Tibial nerve (tissue), 4 donors: ENCODE results near the gene ATP8B1. TPM values are rescaled to one million over a fixed set of nuclear protein-coding genes. Genes with fewer than 3 reads are reported as not detected.
"Not testable (repeated sequence)": the region's sequence is repeated elsewhere in the genome, so short reads cannot be mapped to it uniquely, and the experiment has no call there.

Source experiments
- DNase-seq, 2 donors: peaks; one replicate each; pipeline ENCODE4 v3.0.0-alpha.2; 2019; ENCODE audit warnings: low spot score in 2 of 2
- H3K27ac ChIP-seq, 4 donors: fragments of 200-600 bp; sonication (generic) in 3 of 4; one replicate each; pipeline ENCODE4 v1.5.1; 2017 to 2019; ENCODE audit warnings: mild to moderate bottlenecking in 1 of 4
- H3K27me3 ChIP-seq, 2 donors: fragments of 200-600 bp; sonication (generic) in 1 of 2; one replicate each; pipeline versions ENCODE4 v1.5.1 to v1.6.0; 2017 to 2019
- H3K36me3 ChIP-seq, 3 donors: fragments of 200-600 bp; sonication (generic); one replicate each; pipeline ENCODE4 v1.5.1; 2018 to 2019
- H3K4me1 ChIP-seq, 4 donors: fragments of 200-600 bp; sonication (generic) in 3 of 4; one replicate each; pipeline ENCODE4 v1.5.1; 2017 to 2019
- H3K4me3 ChIP-seq, 4 donors: fragments of 200-600 bp; sonication (generic) in 3 of 4; one replicate each; pipeline ENCODE4 v1.5.1; 2017 to 2019; ENCODE audit warnings: mild to moderate bottlenecking in 1 of 4, moderate library complexity in 1 of 4
- H3K9me3 ChIP-seq, 4 donors: fragments of 200-600 bp; sonication (generic) in 3 of 4; one replicate each; pipeline ENCODE4 v1.5.1; 2017 to 2019
- EP300 ChIP-seq, 2 donors: sonication (generic); formaldehyde crosslinking; IDR thresholded peaks; one replicate each; pipeline ENCODE4 v1.6.1; 2017; ENCODE audit warnings: antibody characterized with exemption in 2 of 2, mild to moderate bottlenecking in 1 of 2
- POLR2A ChIP-seq, 2 donors: fragments of 450-650 bp; IDR thresholded peaks; one replicate each; pipeline ENCODE4 v1.6.1; 2017; ENCODE audit warnings: antibody characterized with exemption in 2 of 2, mild to moderate bottlenecking in 2 of 2, moderate library complexity in 2 of 2
- WGBS, 2 donors: methylation state at CpG; one replicate each; pipeline ENCODE4 v1.1.5; 2018; 5-methylcytosine and 5-hydroxymethylcytosine counted together
- total RNA-seq, 4 donors: library from RNA; depleted of rRNA; stranded (reverse); fragments of >200 nt; gene quantifications; one replicate each; pipeline ENCODE4 v1.1.0, GENCODE V29; 2016
- TF ChIP-seq, protein P1 (sequence below), 5 experiments: fragments of 200-600 bp in 3 of 5; fragments of 450-650 bp in 2 of 5; sonication (generic) in 3 of 5; IDR thresholded peaks; one replicate each; pipeline ENCODE4 v1.5.1; 2016 to 2019; ENCODE audit warnings: antibody characterized with exemption in 5 of 5, mild to moderate bottlenecking in 3 of 5, moderate library complexity in 2 of 5

The ATP8B1 gene
- total RNA-seq, 4 donors from 2014 or later = 8.0 to 25.8 (median 12.4) TPM

DNA sequence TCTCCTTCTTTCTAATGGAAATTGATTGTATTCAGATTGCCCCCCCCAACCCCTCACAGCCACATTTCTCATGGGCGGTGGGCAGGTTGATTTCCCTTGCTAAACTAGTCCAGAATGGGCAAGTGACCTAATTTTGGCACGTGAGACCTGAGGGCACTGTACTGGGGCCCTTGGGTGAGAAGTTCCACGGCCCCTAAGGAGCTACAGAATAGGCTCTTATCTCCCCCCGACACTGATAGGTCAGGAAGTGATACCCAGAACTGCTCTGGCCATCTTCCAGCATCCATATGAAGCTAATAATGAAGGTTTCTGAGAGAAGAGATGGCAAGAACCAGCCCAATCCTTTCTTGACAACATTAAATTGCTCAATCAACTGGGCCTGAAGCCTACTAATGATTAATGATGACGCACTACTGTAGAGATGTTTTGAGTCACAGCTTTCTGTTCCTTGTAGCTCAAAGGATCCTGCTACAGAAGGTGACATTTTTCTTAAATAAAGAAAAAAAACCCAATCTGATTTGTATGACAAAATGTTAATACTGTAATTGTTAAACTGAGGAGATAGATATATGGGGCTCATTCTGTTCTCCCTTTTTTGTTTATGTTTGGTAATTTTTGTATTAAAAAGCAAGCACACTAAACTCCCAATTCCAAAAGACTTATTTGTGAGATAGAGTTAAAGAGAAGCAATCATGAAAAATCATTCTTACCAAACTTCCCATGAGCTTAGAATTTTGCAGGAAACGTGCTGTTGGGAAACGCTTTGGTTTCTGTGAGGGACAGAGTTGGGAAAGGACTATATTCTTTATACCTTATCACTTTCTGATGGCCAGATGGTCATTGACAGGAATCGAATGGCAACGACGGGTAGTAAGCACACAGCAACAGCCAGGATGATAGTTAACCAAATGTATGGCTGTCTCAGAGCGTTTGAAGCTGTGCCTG, 153.3 kb downstream of the ATP8B1 start:
- no peaks in the 10 kb centered on the region for H3K9me3 ChIP-seq
- peak in 1 of 2 donors; percentile 69 for DNase-seq
- peak overlapping the region in 2 of 4 donors; percentile 40 to 51 for H3K27ac ChIP-seq
- no peaks in the 10 kb centered on the region for H3K27me3 ChIP-seq
- no peak overlapping the region for H3K4me3 ChIP-seq
- WGBS, 2 donors = 80 to 82% methylated on average over 11 of the region's 11 CpGs
- H3K36me3 ChIP-seq = peaks cover 0 to 20% (median 0%) of the 10 kb centered on the region in 3 donors
- peaks cover 0 to 3% (median 0%) of the 10 kb centered on the region in 4 donors for H3K4me1 ChIP-seq
- peak in 1 of 2 donors; percentile 34 for TF ChIP-seq EP300 (IDR thresholded peaks at IDR 0.05)
- TF ChIP-seq, protein P1, sequence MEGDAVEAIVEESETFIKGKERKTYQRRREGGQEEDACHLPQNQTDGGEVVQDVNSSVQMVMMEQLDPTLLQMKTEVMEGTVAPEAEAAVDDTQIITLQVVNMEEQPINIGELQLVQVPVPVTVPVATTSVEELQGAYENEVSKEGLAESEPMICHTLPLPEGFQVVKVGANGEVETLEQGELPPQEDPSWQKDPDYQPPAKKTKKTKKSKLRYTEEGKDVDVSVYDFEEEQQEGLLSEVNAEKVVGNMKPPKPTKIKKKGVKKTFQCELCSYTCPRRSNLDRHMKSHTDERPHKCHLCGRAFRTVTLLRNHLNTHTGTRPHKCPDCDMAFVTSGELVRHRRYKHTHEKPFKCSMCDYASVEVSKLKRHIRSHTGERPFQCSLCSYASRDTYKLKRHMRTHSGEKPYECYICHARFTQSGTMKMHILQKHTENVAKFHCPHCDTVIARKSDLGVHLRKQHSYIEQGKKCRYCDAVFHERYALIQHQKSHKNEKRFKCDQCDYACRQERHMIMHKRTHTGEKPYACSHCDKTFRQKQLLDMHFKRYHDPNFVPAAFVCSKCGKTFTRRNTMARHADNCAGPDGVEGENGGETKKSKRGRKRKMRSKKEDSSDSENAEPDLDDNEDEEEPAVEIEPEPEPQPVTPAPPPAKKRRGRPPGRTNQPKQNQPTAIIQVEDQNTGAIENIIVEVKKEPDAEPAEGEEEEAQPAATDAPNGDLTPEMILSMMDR (IDR thresholded peaks at IDR 0.05) = no peak

DNA sequence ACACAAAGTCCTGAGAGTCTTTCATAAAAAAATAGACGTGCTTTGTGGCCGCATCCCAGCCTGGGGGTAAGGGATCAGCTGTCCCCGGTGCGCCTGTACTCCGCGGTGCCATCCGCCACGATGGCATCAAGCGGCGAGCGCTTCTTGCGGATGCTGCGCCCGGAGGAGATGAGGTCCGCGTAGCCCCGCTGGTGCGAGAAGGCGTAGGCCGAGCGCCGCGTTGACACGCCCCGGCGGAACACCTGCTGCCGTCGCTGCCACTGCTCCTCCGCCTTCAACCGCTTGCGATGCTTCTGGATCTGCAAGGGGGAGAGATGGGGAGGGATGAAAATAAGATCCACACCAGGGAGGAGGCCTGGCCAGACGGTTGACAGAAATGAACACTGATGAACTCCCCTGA, 154.7 kb downstream of the ATP8B1 start:
- H3K4me1 ChIP-seq = peaks cover 0 to 3% (median 0%) of the 10 kb centered on the region in 4 donors
- no peaks in the 10 kb centered on the region for H3K9me3 ChIP-seq
- H3K27me3 ChIP-seq = no peaks in the 10 kb centered on the region
- no peak overlapping the region for H3K4me3 ChIP-seq
- no peak for TF ChIP-seq EP300 (IDR thresholded peaks at IDR 0.05)
- no peak for TF ChIP-seq POLR2A (IDR thresholded peaks at IDR 0.05)
- TF ChIP-seq, protein P1 (IDR thresholded peaks at IDR 0.05) = no peak
- H3K36me3 ChIP-seq = peaks cover 0 to 25% (median 0%) of the 10 kb centered on the region in 3 donors
- no peak for DNase-seq
- no peak overlapping the region for H3K27ac ChIP-seq
- WGBS, 2 donors = 79 to 87% methylated on average over 32 of the region's 32 CpGs

DNA sequence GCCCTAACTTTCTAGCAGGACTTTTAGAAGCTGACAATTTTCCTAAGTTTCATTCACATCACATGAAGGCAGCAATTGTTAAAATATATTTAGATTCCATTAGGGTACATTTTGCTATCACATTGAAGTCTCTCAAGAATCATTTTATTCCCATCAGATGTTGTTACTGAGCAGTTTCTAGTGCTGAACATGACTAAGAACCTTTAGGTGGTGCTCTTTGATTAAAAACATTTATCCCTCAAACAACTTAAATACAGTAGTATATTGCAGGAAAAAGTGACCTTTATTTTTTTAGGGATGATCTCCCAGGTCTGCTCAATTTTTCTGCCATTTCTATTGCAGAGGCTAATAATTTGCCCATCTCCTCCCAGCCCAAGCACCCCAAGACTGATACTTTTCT, 158.6 kb downstream of the ATP8B1 start:
- TF ChIP-seq POLR2A (IDR thresholded peaks at IDR 0.05) = no peak
- TF ChIP-seq, protein P1 (IDR thresholded peaks at IDR 0.05) = no peak
- TF ChIP-seq EP300 (IDR thresholded peaks at IDR 0.05) = no peak
- H3K27me3 ChIP-seq = no peaks in the 10 kb centered on the region
- H3K4me1 ChIP-seq = peaks cover 0 to 3% (median 0%) of the 10 kb centered on the region in 4 donors
- no peak overlapping the region for H3K27ac ChIP-seq
- H3K4me3 ChIP-seq = no peak overlapping the region
- no peak for DNase-seq
- peaks cover 0 to 50% (median 0%) of the 10 kb centered on the region in 3 donors for H3K36me3 ChIP-seq
- no peaks in the 10 kb centered on the region for H3K9me3 ChIP-seq

DNA sequence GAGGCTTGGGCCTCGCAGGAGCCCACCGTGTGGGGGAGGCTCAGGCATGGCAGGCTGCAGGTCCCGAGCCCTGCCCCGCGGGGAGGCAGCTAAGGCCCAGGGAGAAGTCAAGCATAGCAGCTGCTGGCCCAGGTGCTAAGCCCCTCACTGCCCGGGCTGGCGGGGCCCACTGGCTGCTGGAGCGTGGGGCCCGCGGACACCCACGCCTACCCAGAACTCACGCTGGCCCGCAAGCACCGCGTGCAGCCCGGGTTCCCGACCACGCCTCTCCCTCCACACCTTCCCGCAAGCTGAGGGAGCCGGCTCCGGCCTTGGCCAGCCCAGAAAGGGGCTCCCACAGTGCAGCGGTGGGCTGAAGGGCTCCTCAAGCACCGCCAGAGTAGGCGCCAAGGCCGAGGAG, 159.4 kb downstream of the ATP8B1 start:
- H3K27me3 ChIP-seq, DNase-seq, H3K9me3 ChIP-seq, H3K4me3 ChIP-seq, H3K4me1 ChIP-seq, H3K27ac ChIP-seq: not testable (repeated sequence)
- 96 to 97% methylated on average over 10 to 16 of the region's 25 CpGs for WGBS, 2 donors
- peaks cover 0 to 50% (median 0%) of the 10 kb centered on the region in 3 donors for H3K36me3 ChIP-seq

DNA sequence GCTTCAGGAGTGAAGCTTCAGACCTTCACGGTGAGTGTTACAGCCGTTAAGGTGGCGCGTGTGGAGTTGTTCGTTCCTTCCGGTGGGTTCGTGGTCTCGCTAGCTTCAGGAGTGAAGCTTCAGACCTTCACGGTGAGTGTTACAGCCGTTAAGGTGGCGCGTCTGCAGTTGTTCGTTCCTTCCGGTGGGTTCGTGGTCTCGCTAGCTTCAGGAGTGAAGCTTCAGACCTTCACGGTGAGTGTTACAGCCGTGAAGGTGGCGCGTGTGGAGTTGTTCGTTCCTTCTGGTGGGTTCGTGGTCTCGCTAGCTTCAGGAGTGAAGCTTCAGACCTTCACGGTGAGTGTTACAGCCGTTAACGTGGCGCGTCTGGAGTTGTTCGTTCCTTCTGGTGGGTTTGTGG, 160.7 kb downstream of the ATP8B1 start:
- H3K27me3 ChIP-seq, H3K4me1 ChIP-seq, H3K27ac ChIP-seq, H3K9me3 ChIP-seq, DNase-seq, H3K4me3 ChIP-seq: not testable (repeated sequence)
- WGBS, 2 donors = 96% methylated on average over 19 to 21 of the region's 29 CpGs
- peaks cover 0 to 48% (median 0%) of the 10 kb centered on the region in 3 donors for H3K36me3 ChIP-seq

DNA sequence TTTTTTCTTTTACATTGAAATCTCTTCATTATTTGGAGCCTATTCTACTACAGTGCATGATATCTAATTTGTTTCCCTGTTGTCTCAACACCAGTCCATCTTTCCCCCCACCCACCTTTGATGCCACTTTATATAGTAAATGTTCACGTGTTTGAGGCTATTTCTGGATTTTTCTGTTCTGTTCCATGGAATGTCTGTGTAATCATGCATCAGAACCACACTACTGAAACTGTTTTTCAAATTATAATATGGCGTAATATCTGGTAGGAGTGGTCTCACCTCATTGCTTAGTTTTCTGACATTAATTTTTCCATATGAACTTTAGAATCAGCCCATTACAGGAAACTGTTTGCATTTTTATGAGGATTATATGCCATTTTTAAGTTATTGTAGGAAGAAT, 162.4 kb downstream of the ATP8B1 start:
- Histone ChIP-seq H3K36me3 (peaks cover 0 to 48% (median 0%) of the 10 kb centered on the region in 3 donors), H3K27ac (no peak overlapping the region), H3K4me1 (no peaks in the 10 kb centered on the region), H3K4me3 (no peak overlapping the region), H3K27me3 (no peaks in the 10 kb centered on the region), H3K9me3 (no peaks in the 10 kb centered on the region)
- TF ChIP-seq, protein P1 (IDR thresholded peaks at IDR 0.05) = no peak
- TF ChIP-seq EP300 (IDR thresholded peaks at IDR 0.05) (no peak), POLR2A (IDR thresholded peaks at IDR 0.05) (no peak)
- no peak for DNase-seq
- WGBS, 2 donors = 78 to 88% methylated on average over 2 of the region's 2 CpGs
